ENCODE measurements around the gene ATP10D. TPM values are rescaled to one million over a fixed set of nuclear protein-coding genes. Genes with fewer than 3 reads are reported as not detected.
"Not testable (repeated sequence)": the region's sequence is repeated elsewhere in the genome, so short reads cannot be mapped to it uniquely, and the experiment has no call there.

ATP10D gene
- total RNA-seq, 1 donor from 2014 or later, result 21.8 TPM

DNA sequence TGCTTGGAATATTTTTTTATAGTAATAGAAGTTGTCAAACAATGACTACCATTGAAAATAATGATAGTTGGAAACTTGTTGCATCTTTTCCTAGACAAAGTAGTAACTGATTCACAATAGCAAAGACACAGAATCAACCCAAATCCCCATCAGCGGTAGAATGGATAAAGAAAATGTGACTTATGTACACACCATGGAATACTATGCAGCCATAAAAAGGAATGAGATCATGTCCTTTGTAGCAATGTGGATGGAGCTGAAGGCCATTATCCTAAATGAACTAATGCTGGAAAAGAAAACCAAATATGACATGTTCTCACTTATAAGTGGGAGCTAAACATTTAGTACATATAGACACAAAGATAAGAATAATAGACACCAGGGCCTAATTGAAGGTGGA, 49.7 kb downstream of the ATP10D start:
- DNase-seq (ENCODE audit: low read depth in 2 of 2), result no peak

DNA sequence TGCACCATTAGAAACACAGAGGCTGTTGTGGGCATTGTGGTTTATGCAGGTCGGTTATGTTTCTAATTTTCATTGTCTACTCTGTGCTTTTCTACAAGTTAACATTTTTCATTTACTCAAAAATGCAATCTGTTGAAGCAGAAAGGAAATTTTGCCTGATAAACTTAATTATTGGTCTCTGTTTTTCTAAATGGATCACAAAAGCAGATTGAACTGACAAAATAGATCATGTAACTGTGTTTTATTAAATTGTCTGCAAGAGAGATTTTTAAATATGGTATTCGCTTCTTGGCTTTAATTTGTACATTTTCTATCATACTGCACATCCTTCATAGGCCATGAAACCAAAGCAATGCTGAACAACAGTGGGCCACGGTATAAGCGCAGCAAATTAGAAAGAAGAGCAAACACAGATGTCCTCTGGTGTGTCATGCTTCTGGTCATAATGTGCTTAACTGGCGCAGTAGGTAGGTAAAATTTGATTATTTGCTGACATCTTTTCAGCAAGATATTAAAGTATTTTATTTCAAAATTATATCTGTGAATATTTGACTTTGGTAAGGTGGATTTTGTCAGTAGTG, 50.6 kb downstream of the ATP10D start:
- DNase-seq (ENCODE audit: low read depth in 2 of 2), result no peak

DNA sequence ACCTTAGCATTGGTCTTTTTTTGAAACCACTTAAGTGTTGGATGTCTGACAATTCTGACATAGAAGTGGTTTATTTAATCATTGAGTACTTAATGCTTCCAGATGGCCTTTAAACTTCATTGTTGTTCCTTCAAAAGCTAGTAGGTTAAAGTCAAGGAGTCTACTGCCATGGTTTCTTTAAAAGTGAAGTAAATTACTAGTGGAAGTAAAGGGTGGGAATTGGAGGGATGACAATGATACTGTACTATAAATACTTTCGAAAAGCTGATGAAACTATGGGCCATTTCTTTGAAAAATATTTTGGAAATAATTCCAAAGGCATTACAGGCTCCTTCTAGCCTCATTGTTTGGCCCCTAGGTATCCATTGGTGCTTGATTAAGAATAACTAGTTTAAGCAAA, 51.9 kb downstream of the ATP10D start:
- no peak for DNase-seq (ENCODE audit: low read depth in 2 of 2)

DNA sequence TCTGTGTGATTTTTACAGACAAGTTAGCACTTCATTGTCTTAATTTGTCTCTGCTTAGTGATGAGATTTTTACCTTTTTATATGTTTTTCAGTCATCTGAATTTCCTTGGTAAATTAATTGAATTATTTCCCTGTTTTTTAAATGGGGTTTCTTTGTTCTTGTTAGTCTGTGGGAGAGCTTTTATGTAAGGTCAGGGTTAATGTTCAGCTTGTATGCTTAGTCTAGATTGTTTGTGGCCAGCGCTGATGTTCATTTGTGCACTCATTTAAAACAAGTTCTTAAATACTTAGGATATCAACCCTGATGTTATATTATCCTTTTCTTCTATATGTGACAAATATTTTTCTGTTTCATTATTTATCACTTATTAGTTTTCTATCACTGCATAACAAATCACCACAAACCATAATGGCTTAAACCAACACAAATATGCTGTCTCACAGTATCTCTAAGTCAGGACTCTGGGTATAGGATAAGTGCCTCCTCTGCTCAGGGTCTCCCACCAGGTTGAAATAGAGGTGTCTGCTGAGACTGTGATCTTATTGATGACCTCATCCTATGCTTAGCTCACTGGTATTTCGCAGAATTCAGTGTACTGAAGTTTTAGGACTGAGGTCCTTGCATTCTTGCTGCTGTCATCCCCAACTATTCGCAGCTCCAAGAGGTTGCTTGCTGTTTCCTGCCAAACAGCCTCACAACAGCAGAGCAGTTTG, 53.2 kb downstream of the ATP10D start:
- DNase-seq (ENCODE audit: low read depth in 2 of 2), result peak in 1 of 2 donors; percentile 16

DNA sequence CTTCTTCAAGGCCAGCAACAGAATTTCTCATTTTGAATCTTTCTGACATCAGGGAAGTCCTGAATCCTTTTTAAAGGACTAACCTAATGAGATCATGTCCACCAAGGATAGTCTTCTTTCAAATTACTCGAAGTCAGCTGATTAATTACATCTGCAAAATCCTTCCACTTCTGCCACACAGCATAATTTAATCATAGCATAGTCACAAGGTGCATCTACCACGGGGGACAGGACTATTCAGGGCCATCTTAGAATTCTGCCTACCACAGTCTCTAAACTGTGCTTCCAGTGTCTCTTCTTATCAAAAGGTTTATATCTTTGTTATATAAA, 53.7 kb downstream of the ATP10D start:
- no peak for DNase-seq (ENCODE audit: low read depth in 2 of 2)

DNA sequence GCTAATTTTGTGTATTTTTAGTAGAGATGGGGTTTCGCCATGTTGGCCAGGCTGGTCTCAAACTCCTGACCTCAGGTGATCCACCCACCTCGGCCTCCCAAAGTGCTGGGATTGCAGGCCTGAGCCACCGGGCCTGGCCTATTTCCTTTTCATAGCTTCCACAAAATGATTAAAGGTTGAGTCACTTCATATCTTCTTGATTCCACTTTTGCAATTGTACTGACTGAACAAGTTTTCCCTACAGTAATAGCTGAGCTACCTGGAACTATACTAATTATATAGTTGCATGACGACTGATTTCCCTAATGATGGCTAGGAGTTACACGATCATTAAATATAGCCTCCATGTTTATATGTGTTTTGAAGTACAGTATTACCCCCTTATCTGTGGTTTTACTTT, 57.6 kb downstream of the ATP10D start:
- DNase-seq (ENCODE audit: low read depth in 2 of 2), result not testable (repeated sequence)

DNA sequence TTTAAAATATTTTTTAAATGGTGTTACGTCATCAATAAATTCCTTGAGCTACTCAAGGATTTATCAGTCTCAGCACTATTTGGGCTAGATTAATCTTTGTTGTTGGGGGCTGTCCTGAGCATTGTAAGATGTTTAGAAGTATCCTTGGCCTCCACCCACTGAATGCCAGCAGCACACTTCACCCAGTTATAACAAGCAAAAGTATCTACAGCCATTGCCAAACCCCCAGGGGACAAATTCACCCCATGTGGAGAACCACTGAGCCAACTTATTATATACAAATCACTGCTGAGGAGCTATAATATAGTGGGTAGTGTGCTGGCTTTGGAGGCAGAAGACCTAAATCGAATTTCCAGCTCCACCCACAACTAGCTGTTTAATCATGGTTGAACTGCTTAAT, 58.3 kb downstream of the ATP10D start:
- DNase-seq (ENCODE audit: low read depth in 2 of 2), result no peak

DNA sequence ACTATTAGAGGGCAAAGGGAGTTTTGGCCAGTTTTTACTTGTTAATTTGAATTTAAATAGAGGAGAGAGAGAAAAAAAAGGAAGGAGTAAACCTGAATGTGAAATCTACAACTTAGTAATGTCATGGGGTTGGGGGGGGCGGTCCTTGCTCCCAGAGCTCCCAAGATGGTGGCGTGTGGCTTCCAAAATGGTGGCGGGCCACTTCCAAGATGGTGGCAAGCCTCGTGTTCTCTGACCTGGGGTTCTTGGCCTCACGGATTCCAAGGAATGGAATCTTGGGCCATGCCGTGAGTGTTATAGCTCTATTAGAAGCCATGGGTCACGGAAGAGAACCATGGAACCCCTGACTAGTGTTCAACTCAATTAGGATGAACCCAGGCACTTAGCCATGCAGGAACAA, 65.3 kb downstream of the ATP10D start:
- not testable (repeated sequence) for DNase-seq (ENCODE audit: low read depth in 2 of 2)

DNA sequence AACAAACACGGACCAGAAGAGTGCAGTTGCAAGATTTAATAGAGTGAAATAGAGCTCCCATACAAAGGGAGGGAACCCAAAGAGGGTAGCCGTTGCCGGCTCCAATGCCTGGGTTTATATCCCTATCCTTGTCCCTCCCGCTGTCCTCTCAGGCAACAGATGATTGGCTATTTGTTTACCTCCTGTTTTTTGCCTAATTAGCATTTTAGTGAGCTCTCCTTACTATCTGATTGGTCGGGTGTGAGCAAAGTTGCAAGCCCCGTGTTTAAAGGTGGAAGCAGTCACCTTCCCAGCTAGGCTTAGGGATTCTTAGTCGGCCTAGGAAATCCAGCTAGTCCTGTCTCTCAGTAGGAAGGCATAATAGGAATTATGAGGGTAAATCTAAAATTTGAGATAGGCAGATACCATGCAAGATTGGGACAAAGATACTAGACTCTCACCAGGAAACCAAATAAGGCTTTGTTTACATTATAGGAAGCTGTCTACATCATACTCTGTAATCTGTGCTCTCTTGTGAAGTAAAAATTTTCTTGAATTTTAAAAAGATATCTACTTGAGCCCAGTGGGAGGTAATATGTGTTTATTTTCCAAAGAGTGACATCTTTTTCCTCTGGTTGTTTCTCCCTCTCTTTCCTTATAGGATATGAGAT, 65.9 kb downstream of the ATP10D start:
- DNase-seq (ENCODE audit: low read depth in 2 of 2), result no peak

DNA sequence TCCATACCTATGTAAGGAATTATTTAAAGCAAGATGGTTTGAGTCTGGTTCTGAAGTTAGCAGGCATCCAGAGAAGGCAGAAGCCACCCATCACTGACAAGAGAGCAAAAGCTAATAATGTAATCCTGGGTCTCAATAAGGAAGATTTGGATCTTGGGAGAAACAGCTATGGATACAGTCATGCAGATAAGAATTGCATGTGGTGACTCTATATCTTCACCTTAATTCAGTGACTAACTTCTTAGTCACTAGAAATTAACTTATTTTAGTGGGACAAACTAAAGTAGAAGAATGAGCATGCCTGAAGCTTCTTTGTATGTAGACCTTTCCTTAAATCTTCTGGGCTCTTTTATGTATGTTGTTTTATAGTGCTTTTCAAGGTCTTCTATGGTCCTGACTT, 66.6 kb downstream of the ATP10D start:
- no peak for DNase-seq (ENCODE audit: low read depth in 2 of 2)

DNA sequence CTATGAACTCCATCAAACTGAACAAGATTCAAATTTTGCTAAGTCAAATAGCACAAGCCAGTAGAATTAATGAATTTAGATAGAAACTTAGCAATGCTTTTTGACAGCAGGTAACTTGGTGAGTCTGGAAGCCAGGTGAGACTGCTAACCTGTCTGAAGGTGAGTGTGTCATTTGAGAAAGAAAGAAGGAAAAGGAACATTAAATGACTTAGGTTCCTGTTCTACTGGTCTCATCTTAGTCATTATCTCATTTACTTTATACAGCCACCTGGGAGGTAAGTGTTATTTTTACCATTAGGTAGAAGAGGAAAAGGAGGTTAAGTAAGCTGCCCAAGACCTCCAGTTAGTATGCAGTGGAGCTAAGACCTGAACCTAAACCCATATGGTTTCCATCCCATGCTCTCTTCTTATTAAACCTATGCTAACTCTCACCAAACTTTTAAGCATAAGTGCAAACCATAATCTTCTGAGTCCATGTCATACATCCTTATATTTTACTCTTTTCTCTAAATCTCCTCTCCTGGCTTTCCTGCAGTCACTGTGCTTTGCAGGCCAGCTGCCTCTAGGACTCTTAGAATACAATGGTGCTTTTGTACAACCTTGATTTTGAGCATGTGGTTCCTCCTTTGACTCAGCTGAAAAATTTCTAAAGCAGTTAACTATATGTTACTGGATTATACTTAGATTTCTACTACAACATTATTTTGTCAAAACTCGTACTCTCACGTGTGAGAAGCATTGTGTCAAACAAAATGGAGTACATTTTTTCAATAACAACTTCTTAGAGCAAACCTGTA, 68.5 kb downstream of the ATP10D start:
- no peak for DNase-seq (ENCODE audit: low read depth in 2 of 2)

DNA sequence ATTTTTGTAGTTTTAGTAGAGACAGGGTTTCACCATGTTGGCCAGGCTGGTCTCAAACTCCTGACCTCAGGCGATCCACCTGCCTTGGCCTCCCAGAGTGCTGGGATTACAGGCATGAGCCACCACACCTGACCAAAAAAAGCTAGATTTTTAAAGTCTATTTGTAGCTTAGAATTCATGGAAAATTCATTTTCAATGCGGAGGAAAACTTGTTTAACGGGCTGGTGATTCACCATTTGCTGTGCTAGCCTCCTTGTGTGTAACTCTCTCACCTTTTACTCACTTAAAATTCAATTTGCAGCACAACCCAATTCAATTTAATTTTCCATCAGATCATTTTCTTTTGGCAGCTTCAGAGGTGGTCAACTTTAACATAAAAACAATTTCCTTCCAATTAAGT, 70.8 kb downstream of the ATP10D start:
- not testable (repeated sequence) for DNase-seq (ENCODE audit: low read depth in 2 of 2)

DNA sequence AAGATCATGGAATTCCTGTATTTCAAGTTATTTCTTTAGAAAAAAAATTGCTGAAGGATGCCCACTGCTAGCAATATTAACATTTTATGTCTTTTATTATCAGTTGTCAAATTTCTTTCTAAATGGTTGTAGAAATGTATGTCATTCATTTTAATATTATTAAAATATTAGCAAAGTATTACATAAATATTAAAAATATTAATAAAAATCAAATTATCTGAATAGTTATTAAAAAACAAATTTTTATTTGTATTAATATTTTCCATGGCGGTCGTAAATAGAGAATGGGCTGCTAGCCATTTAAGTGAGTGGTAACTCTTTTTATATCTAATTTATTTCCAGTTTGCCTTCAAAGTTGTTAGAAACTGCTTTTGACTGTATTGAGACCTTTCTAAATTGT, 72.2 kb downstream of the ATP10D start:
- DNase-seq (ENCODE audit: low read depth in 2 of 2), result no peak

DNA sequence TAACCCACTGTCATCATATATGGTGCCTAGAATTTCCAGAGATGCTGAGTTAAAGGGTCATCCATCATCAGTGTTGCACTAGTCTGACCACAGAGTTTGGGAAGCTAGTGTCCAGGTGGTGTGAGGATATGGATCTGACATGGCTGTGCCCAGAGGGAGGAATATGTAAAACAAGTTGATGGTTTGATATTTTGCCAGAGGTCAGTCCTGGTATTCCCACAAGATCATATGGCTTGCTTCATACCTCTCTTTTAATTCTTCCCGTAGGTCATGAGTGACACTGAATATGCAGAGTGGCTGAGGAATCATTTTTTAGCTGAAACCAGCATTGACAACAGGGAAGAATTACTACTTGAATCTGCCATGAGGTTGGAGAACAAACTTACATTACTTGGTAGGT, 75.6 kb downstream of the ATP10D start:
- no peak for DNase-seq (ENCODE audit: low read depth in 2 of 2)

DNA sequence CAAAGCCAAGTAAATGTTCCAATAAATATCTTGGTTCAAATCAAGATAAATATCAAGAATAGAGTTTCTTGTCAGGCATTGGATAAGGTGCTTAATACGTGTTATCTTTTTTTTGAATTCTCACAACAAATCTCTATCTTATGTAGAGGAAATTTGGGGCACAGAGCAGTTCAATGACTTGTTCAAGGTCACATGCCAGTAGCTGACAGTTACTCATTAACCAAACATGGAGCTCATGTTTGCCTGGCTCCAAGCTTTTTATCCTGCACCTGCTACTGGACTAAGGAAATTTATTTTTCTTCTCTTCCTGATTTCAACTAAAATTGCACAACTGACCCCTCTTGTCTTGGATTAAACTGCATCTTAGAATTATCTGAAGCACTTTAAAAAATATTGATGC, 76.3 kb downstream of the ATP10D start:
- DNase-seq (ENCODE audit: low read depth in 2 of 2), result no peak

DNA sequence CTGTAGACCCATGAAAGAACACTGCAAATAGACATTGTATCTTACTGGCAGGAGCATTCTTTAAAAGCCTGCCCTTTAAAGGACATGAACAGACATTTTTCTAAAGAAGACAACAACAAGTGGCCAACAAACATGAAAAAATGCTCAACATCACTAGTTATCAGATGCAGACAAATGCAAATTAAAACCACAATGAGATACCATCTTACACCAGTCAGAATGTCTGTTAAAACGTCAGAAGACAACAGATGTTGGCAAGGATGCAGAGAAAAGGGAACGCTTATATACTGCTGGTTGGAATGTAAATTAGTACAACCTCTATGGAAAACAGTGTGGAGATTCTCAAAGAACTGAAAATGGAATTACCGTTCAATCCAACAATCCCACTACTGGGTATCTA, 77.2 kb downstream of the ATP10D start:
- DNase-seq (ENCODE audit: low read depth in 2 of 2), result no peak

DNA sequence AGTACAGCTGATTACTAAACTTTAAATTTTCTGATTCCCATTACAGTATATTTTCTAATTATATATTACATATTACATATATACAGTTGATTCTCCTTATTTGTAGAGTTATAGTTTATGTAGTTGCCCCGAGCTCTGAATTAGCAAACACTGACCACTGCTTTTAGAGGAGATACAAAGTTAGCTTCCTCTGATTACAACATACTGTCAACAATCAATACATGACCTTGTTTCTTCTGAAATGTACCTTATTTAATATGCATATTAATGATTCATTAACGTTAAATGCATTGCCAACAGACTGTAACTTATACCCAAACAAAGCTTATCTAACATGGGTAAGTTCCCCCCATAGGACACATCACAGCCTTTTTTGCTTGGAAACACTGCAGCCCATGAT, 81.5 kb downstream of the ATP10D start:
- DNase-seq (ENCODE audit: low read depth in 2 of 2), result no peak

DNA sequence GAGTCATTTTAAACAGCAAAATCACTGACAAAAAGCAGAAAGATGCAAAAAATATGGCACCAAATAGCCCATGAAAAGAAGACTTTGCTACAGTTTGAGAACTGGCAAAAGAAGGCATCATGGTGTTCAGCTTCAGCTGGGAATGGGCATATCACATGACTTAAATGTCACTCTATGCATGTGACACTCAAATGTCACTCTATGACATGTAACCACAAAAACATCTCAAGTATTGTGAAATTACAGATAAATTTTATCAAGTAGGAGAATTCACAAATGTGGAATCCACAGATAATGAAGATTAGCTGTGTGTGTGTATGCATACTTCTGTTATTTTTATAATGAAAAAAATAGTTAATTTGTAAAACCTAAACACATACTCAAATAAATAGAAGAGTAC, 81.9 kb downstream of the ATP10D start:
- DNase-seq (ENCODE audit: low read depth in 2 of 2), result no peak

DNA sequence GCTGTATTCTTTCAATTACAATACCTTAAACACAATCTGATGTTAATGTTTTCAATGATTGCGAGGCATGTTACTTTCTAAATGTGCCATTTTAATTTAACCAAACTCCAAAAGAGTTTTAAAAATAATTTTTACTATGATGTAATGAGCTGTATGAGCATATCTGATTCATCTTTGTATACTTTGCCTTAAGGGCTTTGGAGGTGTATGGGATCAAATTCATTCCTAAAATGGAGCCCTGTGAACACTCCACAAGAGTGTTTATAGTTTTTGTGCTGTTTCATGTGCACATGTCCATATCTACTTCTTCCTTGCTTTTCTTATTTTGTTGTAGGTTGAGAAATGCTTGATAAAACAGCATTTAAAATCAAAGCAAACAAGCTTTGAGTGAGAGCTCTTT, 82.4 kb downstream of the ATP10D start:
- no peak for DNase-seq (ENCODE audit: low read depth in 2 of 2)

DNA sequence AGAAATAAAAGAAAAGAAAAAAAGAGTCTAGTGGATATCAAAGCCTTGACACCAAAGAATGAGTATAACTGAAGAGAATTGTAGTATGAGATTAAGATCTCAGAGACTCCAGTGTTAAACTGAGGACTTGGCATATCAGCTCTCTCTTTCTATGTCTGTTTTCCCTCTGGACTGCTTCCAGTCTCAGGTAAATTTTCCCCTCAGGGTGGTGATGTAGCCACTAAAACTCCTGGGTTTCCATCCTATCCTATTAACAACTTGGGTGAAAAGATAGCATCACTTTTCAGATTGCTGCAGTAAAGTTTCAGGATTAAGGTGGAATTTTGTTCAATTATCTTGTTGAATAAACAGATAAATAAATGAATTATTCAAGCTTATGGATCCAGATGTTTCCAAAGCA, 85.7 kb downstream of the ATP10D start:
- no peak for DNase-seq (ENCODE audit: low read depth in 2 of 2)

DNA sequence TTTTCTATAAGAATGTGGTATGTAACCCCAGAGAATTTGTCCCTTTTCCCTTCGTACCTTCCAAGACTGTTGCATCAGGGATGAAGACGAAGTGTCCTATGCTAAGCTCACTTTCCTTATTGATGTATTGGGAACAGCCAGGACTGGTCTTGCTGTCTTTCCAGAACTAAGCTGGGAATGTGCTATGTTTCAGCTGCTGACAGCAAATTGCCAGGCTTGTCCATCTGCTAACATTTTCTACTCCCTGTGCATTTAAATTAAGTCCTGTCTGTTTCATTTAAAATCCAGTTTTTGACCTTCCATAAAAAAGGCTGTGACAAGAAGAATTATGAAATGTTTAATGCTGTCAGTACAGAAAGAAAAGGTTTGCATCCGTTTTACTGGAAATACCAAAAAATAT, 87.9 kb downstream of the ATP10D start:
- no peak for DNase-seq (ENCODE audit: low read depth in 2 of 2)

DNA sequence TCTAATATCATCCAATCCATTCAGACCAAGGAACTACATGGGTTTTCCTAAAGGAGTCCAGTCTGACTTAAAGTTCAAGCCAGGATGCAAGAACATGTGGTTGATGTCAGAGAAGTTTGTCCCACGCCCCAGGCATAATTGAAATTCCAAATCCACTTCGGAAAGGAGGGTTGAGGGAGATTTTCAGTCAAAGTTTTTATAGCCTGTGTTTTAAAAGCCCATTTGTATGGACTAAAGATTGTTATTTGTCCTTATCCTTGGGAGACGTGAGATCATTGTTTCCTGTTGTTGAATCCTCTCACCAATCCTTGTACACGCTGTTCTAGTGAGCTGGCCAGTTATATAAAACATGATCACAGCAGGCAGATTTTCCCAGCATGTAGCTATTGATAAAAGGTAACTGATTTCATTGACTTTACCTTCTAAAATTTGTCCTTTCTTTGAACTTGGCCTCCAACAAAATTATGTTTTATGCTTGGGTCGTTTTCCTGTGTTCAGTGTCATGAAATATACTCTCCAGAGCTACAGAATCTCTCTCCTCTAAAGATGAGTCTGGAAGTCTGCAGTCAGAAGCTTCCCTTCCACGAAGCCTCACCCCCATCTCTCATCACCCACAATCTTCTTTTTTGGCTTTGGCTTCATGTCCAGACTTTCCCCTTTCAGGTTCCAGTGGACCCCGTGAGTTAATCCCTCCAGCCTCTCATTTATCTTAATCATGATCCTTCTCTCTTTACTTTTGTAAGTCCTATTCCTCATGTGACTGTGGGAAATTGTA, 92.9 kb downstream of the ATP10D start:
- peak; percentile 67 to 93 for DNase-seq (ENCODE audit: low read depth in 2 of 2)
